B cell (primary cell): Measurements from ENCODE around the gene AQP9. TPM values are rescaled to one million over a fixed set of nuclear protein-coding genes. Genes with fewer than 3 reads are reported as not detected.

Experiments used
- ATAC-seq: fragments of 200-7000 bp; cut with Tn5 transposase; one replicate; pipeline ENCODE4 v1.10.0; 2021; ENCODE audit warnings: low read depth, mild to moderate bottlenecking, moderate number of reproducible peaks, moderate library complexity
- CTCF ChIA-PET: fragments of 350-600 bp; sonication (Branson Sonifier 250); formaldehyde crosslinking; loops from one replicate; lab custom pipeline; 2021; ENCODE audit warnings: antibody characterized with exemption, inconsistent platforms; lab: Charles Lee
- POLR2A ChIA-PET: fragments of 350-600 bp; sonication (Branson Sonifier 250); formaldehyde crosslinking; loops from one replicate; lab custom pipeline; 2021; ENCODE audit warnings: antibody characterized with exemption; lab: Charles Lee
- DNase-seq: peaks from one replicate; pipeline ENCODE4 v3.0.0; 2013
- H2AFZ ChIP-seq: 2 replicates; pipeline ENCODE4 v1.6.1; 2012; ENCODE audit warnings: mild to moderate bottlenecking, low read depth, low read length; ENCODE audit not compliant: insufficient read depth, poor library complexity, severe bottlenecking
- H3K27ac ChIP-seq, 2 donors: 1 replicate in 1 of 2; 2 replicates in 1 of 2; pipeline ENCODE4 v1.5.1; 2012 to 2013; ENCODE audit warnings: low read length in 2 of 2, mild to moderate bottlenecking in 2 of 2, moderate library complexity in 1 of 2
- H3K27me3 ChIP-seq, 4 experiments: fragments of 200-600 bp in 1 of 4; sonication (generic) in 1 of 4; replicated peaks in 1 of 4; 1 replicate in 2 of 4; 2 replicates in 2 of 4; pipeline versions ENCODE4 v1.6.1 to v1.7.0; 2013 to 2016; ENCODE audit warnings: low read length in 3 of 4, mild to moderate bottlenecking in 2 of 4, mixed read lengths in 1 of 4, moderate library complexity in 1 of 4; ENCODE audit not compliant: insufficient read depth in 4 of 4, control insufficient read depth in 3 of 4; ENCODE audit errors: control extremely low read depth in 1 of 4
- H3K36me3 ChIP-seq, 2 experiments: replicated peaks in 1 of 2; 1 replicate in 1 of 2; 2 replicates in 1 of 2; pipeline versions ENCODE4 v1.6.1 to v1.7.1; 2013; ENCODE audit warnings: low read length in 1 of 2; ENCODE audit not compliant: insufficient read depth in 2 of 2, control insufficient read depth in 1 of 2; ENCODE audit errors: control extremely low read depth in 1 of 2, extremely low read depth in 1 of 2
- H3K4me1 ChIP-seq, 2 donors: fragments of 200-600 bp in 1 of 2; sonication (generic) in 1 of 2; 1 replicate in 1 of 2; 2 replicates in 1 of 2; pipeline versions ENCODE4 v1.5.1 to v1.6.1; 2013 to 2017; ENCODE audit warnings: low read length in 2 of 2; ENCODE audit not compliant: control insufficient read depth in 2 of 2, insufficient read depth in 2 of 2
- H3K4me2 ChIP-seq: replicated peaks from 2 replicates; pipeline ENCODE3; 2012; ENCODE audit warnings: mild to moderate bottlenecking, low read depth, low read length; ENCODE audit not compliant: poor library complexity, severe bottlenecking
- H3K4me3 ChIP-seq, 5 experiments: fragments of 200-600 bp in 1 of 5; sonication (generic) in 1 of 5; 1 replicate in 3 of 5; 2 replicates in 2 of 5; pipeline versions ENCODE4 v1.5.1 to v1.7.0; 2011 to 2016; ENCODE audit warnings: low read length in 4 of 5, mild to moderate bottlenecking in 4 of 5, low read depth in 2 of 5, control low read depth in 1 of 5, moderate library complexity in 1 of 5; ENCODE audit not compliant: insufficient read depth in 1 of 5; ENCODE audit errors: control extremely low read depth in 1 of 5, extremely low read depth in 1 of 5
- H3K79me2 ChIP-seq: fragments of 200-600 bp; sonication (generic); one replicate; pipeline ENCODE4 v1.6.0; 2016; ENCODE audit warnings: low read length; ENCODE audit not compliant: control insufficient read depth, insufficient read depth
- H3K9ac ChIP-seq: fragments of 200-600 bp; sonication (generic); 2 replicates; pipeline ENCODE4 v1.6.1; 2017; ENCODE audit warnings: mild to moderate bottlenecking, low read length, moderate library complexity
- H3K9me3 ChIP-seq, 3 donors: one replicate each; pipeline versions ENCODE4 v1.6.1 to v1.7.1; 2013; ENCODE audit warnings: low read length in 2 of 3; ENCODE audit not compliant: control insufficient read depth in 2 of 3, insufficient read depth in 1 of 3; ENCODE audit errors: control extremely low read depth in 1 of 3
- H4K20me1 ChIP-seq: 2 replicates; pipeline ENCODE4 v1.6.0; 2012; ENCODE audit warnings: mild to moderate bottlenecking, low read length; ENCODE audit not compliant: insufficient read depth, control insufficient read depth, poor library complexity, severe bottlenecking
- H3K27ac Mint-ChIP-seq: one replicate; pipeline ENCODE4 v1.8.0; 2021; ENCODE audit warnings: mixed read lengths
- H3K27me3 Mint-ChIP-seq: one replicate; pipeline ENCODE4 v1.8.0; 2021; ENCODE audit warnings: mixed read lengths
- H3K4me1 Mint-ChIP-seq: one replicate; pipeline ENCODE4 v1.8.0; 2021; ENCODE audit warnings: mixed read lengths
- H3K4me3 Mint-ChIP-seq: one replicate; pipeline ENCODE4 v1.8.0; 2021; ENCODE audit warnings: mixed read lengths
- H3K9me3 Mint-ChIP-seq: one replicate; pipeline ENCODE4 v1.8.0; 2022; ENCODE audit warnings: mixed read lengths; ENCODE audit not compliant: insufficient read depth
- EZH2 ChIP-seq: IDR thresholded peaks from 2 replicates; pipeline ENCODE4 v1.6.1; 2012; ENCODE audit warnings: borderline replicate concordance, low read depth, mild to moderate bottlenecking, moderate library complexity, low read length; ENCODE audit not compliant: insufficient read depth, poor library complexity, severe bottlenecking
- WGBS: methylation state at CpG from one replicate; pipeline ENCODE4 v1.1.5; 2013; ENCODE audit warnings: missing lambda C conversion rate; ENCODE audit not compliant: insufficient coverage; 5-methylcytosine and 5-hydroxymethylcytosine counted together
- intact Hi-C: fragments of 100-400 bp; cut with micrococcal nuclease; formaldehyde crosslinking; loops from one replicate; pipeline ENCODE4 v1.10.0; 2022
- polyA plus RNA-seq: library from polyadenylated mRNA; depleted of rRNA; stranded (reverse); fragments of >200 nt; gene quantifications from 2 replicates; pipeline ENCODE4 v1.2.3, GENCODE V29; 2012
- total RNA-seq, 2 donors: library from RNA; stranded (reverse); fragments of 120-200 nt in 1 of 2; gene quantifications; 1 replicate in 1 of 2; 2 replicates in 1 of 2; pipeline versions ENCODE4 v1.2.3 to v1.2.4, GENCODE V29; 2013 to 2022
- TF ChIP-seq, protein P1 (sequence below): fragments of 200-600 bp; IDR thresholded peaks from one replicate; pipeline ENCODE4 v1.8.0; 2022; ENCODE audit warnings: antibody characterized with exemption, mild to moderate bottlenecking

The AQP9 gene
- total and polyA plus RNA-seq, 2 donors (not counting 1 experiment from before 2014, with no cell fraction given): 0.10 TPM; not detected in 1

DNA sequence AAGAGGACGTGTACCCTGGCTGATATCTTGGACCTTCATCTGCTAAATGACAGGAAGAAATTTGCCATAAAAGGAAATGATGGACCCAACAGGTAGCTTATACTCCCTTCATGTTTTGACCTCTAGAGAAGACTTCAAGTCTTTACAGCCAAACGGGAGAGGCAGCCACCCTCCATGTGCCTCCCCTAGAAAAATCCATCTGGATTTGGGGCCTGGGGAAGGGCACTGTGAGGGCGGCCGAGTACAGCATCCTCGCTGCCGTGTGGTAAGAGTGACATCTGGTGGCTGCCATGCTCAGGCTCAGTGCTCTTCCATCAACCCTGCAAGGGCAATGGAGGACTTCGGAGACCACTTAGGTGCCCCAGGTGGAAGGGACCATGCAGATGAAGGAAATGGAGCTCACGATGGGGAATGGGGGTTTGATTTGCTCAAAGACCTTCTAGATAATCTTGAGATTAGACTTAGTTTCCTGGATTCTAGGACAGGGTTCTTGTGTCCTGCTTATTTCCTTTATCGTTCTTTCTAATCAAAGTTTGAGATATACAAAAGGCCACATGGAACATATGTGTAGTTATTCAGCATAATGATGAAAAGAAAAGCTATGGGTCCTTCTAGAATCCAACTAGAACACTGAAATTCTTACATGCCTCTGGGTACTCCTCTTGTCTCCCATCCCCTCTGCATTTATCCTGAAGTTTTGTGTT lies 44.4 kb downstream of the AQP9 start:
- Mint-ChIP-seq H3K4me1 (no peaks in the 10 kb centered on the region), H3K27ac (no peak overlapping the region), H3K9me3 (no peaks in the 10 kb centered on the region), H3K4me3 (no peak overlapping the region), H3K27me3 (peaks cover 30% of the 10 kb centered on the region)
- POLR2A ChIA-PET: no interaction called here
- Histone ChIP-seq H3K4me1 (no peaks in the 10 kb centered on the region), H4K20me1 (no peaks in the 10 kb centered on the region), H2AFZ (no peak overlapping the region), H3K79me2 (no peaks in the 10 kb centered on the region), H3K27me3 (peaks cover 0 to 10% (median 0%) of the 10 kb centered on the region in 4 experiments), H3K36me3 (no peaks in the 10 kb centered on the region), H3K4me3 (no peak overlapping the region), H3K9ac (no peak overlapping the region), H3K9me3 (no peaks in the 10 kb centered on the region), H3K4me2 (no peak overlapping the region), H3K27ac (no peak overlapping the region)
- 8% methylated on average over 8 of the region's 9 CpGs for WGBS
- intact Hi-C loops: no loop called here
- ATAC-seq (no peak), DNase-seq (no peak)
- CTCF ChIA-PET: interaction anchor here (0.7 to 1.4 kb wide), 2 partner anchors 10 to 623 kb away, joined by 3 to 4 read pairs; no protein-coding TSS in a partner anchor
- TF ChIP-seq, protein P1, sequence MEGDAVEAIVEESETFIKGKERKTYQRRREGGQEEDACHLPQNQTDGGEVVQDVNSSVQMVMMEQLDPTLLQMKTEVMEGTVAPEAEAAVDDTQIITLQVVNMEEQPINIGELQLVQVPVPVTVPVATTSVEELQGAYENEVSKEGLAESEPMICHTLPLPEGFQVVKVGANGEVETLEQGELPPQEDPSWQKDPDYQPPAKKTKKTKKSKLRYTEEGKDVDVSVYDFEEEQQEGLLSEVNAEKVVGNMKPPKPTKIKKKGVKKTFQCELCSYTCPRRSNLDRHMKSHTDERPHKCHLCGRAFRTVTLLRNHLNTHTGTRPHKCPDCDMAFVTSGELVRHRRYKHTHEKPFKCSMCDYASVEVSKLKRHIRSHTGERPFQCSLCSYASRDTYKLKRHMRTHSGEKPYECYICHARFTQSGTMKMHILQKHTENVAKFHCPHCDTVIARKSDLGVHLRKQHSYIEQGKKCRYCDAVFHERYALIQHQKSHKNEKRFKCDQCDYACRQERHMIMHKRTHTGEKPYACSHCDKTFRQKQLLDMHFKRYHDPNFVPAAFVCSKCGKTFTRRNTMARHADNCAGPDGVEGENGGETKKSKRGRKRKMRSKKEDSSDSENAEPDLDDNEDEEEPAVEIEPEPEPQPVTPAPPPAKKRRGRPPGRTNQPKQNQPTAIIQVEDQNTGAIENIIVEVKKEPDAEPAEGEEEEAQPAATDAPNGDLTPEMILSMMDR: no peak
- no peak for TF ChIP-seq EZH2

DNA sequence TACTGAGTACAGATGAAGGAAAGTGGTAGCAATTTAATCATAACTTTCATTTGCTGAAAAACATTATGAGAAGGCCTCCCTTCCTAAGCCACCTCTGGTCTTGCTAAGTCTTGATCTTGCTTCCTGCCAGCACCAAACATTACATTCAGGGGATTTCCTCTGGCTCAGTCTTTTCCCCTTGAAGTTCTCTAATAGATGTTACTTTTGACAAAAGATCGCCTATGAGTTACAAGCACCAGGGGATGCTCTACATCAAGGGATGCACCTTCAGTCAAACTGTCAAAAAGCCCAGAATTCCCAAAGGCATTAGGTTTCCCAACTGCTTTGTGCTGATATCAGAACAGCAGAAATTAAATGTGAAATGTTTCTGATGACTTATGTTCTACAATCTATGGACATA lies 47.3 kb downstream of the AQP9 start:
- Histone ChIP-seq H3K36me3 (no peaks in the 10 kb centered on the region), H3K4me3 (no peak overlapping the region), H3K27ac (no peak overlapping the region), H4K20me1 (no peaks in the 10 kb centered on the region), H2AFZ (no peak overlapping the region), H3K9ac (no peak overlapping the region), H3K4me2 (no peak overlapping the region), H3K9me3 (no peaks in the 10 kb centered on the region), H3K79me2 (no peaks in the 10 kb centered on the region), H3K4me1 (no peaks in the 10 kb centered on the region), H3K27me3 (peaks cover 0 to 12% (median 5%) of the 10 kb centered on the region in 4 experiments)
- ATAC-seq (no peak), DNase-seq (no peak)
- TF ChIP-seq, protein P1: no peak
- TF ChIP-seq EZH2: no peak
- Mint-ChIP-seq H3K27me3 (peaks cover 41% of the 10 kb centered on the region), H3K9me3 (no peaks in the 10 kb centered on the region), H3K27ac (no peak overlapping the region), H3K4me1 (no peaks in the 10 kb centered on the region), H3K4me3 (no peak overlapping the region)
- WGBS: 40% methylated on average over 1 of the region's 1 CpG
- ChIA-PET POLR2A (no interaction called here), CTCF (no interaction called here)
- intact Hi-C loops: no loop called here
